AG10803 (cell line): ENCODE measurements around the gene USP46.

Experiments
- DNase-seq: peaks from one replicate; pipeline ENCODE4 v3.0.0; 2010; ENCODE audit warnings: low read depth
- H3K4me3 ChIP-seq: 2 replicates; pipeline ENCODE4 v1.5.1; 2011; ENCODE audit warnings: mild to moderate bottlenecking, low read length, control low read depth
- TF ChIP-seq, protein P1 (sequence below): conservative IDR thresholded peaks from 2 replicates; pipeline ENCODE4 v1.5.1; 2011; ENCODE audit warnings: mild to moderate bottlenecking, low read length, control low read depth, inconsistent platforms

The USP46 gene

DNA sequence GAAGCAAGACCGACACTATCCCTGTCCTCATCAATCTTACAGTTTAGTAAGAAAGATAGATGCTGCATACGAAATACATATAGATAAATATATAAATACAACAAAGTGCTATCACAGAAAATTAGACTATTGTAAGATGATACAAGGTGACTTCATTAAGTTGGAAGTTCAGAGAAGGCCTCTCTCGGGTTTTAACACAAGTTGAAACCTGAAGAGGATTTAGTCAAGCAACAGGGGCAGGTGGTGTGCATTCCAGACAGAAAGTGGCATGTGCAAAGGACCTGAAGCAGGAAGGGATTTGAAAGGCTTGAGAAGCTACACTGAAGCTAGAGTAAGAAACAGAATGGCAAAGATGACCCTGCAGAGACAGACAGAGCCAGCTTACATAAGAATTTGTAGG lies 36.5 kb downstream of the USP46 start:
- H3K4me3 ChIP-seq: no peak overlapping the region
- DNase-seq: no peak
- TF ChIP-seq, protein P1, sequence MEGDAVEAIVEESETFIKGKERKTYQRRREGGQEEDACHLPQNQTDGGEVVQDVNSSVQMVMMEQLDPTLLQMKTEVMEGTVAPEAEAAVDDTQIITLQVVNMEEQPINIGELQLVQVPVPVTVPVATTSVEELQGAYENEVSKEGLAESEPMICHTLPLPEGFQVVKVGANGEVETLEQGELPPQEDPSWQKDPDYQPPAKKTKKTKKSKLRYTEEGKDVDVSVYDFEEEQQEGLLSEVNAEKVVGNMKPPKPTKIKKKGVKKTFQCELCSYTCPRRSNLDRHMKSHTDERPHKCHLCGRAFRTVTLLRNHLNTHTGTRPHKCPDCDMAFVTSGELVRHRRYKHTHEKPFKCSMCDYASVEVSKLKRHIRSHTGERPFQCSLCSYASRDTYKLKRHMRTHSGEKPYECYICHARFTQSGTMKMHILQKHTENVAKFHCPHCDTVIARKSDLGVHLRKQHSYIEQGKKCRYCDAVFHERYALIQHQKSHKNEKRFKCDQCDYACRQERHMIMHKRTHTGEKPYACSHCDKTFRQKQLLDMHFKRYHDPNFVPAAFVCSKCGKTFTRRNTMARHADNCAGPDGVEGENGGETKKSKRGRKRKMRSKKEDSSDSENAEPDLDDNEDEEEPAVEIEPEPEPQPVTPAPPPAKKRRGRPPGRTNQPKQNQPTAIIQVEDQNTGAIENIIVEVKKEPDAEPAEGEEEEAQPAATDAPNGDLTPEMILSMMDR: no peak

DNA sequence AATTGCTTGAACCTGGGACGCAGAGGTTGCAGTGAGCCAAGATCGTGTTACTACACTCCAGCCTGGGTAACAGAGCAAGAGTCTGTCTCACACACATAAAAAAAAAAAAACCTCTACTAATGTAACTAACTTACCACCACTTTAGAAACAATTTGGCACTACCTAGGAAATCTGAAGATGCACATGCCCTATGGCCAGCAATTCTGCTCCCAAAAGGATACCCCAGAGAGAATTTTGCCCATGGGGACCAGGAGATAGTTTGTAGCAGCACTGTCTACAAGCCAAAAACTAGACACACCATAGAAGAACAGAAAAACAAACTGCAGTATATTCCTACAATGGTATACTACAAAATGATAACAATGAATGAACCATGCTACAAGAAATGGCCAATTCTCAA lies 37.5 kb downstream of the USP46 start:
- DNase-seq: no peak

DNA sequence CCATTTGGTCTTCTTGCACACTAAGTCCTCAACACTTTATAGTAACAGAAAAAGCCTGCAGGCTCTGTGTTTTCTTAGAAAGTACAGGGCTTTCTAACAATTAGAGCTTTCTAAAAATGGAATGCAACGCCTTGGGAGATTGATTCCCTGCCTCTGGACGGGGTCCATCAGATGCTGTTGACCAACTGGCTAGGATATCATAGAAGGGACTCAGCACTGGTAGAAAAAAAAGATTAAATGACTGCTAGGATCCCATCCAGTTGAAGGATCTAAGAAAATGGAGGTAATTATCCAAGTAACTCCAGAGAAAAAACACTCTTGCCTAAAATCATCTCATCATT lies 39.5 kb downstream of the USP46 start:
- DNase-seq: no peak
- H3K4me3 ChIP-seq: no peak overlapping the region
- TF ChIP-seq, protein P1: no peak

More for the DNA sequence above, 37.5 kb downstream of the USP46 start:
- no peak overlapping the region for H3K4me3 ChIP-seq
- TF ChIP-seq, protein P1: no peak

DNA sequence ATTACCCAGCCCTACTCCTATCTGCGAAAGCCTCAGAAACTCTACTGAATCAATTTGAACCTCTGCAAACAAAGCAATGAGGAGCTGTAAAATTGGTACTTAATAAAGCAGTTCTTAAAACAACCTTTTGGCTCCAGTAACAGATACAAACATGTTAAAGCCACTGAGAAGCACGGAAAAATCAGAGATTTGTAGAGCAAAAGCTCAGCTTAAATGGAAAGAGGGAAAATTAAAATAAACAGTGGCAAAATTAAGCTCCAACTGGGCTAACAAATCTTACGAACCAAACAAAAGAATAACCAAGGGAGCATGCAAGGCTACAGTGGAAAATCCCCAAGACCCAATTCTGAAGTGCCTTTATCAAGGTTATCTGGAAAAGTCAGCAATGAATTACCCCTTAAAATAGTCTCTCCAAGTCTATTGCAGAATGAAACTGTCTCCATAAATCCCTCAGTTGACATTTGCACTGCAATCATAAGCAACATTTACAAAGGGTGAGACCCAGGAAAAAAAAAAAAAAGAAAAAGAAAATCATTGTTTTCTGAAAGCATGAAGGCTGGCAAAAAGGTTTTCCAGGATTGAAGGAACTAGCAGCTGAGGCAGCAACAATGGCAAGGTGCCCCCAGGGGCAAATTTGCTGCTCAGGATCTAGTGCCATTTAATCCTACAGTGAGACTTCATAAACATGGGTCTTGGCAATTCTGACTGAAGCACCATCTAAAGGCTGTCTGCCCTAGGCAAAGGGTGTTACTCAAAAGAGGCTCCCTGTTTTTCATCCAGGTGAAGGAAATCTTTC lies 40.1 kb downstream of the USP46 start:
- TF ChIP-seq, protein P1: no peak
- no peak overlapping the region for H3K4me3 ChIP-seq
- no peak for DNase-seq

DNA sequence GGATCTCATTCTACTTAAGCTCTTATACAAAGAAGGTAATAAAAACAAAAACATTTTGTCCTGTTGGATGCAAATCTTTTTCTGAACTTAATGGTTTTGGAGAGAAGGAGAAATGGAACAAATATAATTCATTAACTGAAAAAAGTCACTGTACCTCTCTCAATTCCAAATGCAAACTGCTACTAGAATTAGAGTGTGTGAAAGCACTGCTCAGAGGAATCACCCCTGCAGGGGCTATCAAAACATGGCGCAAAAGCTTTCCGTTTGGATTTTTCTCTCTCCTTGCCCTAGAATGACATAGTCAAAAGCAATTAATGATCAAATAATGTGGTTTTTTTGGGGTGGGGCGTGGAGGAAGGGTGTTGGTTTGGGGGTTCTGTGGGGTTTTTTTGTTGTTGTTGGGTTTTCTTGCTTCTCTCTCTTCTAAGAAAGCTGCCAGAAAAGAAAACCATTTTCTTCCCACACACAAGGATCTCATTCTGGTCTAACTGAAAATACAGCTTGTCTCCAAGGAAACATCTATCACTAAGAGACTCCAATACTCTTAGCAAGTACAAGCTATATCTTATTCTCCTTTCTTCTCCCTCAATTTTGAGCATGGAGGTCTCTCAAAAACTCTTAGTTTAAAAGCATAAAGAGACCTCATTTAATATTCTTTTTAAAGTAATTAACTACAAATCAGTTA lies 41.6 kb downstream of the USP46 start:
- TF ChIP-seq, protein P1: no peak
- no peak for DNase-seq
- no peak overlapping the region for H3K4me3 ChIP-seq

DNA sequence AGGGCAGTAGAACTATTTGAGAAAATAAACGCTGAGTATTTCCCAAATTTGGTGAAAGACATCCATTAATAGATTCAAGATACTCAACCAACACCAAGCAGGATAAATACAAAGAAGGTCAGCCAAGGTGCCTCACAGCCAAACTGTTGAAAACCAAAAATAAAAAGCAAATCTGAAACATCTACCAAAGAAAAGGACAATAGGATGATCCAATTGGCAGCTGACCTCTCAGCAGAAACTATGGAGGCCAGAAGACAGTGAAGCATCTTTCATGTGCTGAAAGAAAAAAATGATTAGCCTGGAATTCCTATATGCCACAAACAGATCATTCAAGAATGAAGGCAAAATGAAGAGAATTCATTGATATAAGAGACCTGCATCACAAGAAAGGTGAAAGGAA lies 44.9 kb downstream of the USP46 start:
- no peak overlapping the region for H3K4me3 ChIP-seq
- TF ChIP-seq, protein P1: no peak
- no peak for DNase-seq

DNA sequence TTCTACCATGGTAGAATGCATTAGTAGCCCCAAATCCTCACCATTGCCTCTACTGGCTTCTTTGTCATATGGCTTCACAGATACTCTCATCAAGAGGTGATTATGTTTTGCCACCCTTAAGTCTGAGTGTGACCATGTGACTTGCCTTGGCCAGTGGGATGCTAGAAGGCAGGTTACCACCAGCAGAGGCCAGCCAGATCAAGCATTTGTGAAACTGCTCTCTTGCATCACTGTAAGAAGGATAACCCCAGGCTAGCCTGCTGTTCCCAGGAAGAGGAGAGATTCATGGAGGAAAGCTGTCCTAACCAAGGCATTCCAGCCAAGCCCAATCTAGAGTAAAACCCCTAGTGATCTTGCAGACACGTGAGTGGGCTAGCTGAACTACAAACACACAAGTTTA lies 46.8 kb downstream of the USP46 start:
- TF ChIP-seq, protein P1: no peak
- no peak for DNase-seq
- H3K4me3 ChIP-seq: no peak overlapping the region
